Upper lobe of left lung (tissue), 4 donors: ENCODE data around the gene ITPKB.

Source experiments
- CTCF ChIP-seq, 6 experiments: fragments of 450-650 bp in 4 of 6; fragments of 200-600 bp in 2 of 6; sonication (generic) in 2 of 6; IDR thresholded peaks; one replicate each; pipeline ENCODE4 v1.5.1; 2016 to 2019; ENCODE audit warnings: antibody characterized with exemption in 6 of 6
- EP300 ChIP-seq, 4 donors: sonication (generic); formaldehyde crosslinking; IDR thresholded peaks; one replicate each; pipeline ENCODE4 v1.5.1; 2017; ENCODE audit warnings: antibody characterized with exemption in 4 of 4, control low read depth in 2 of 4
- POLR2A ChIP-seq, 4 donors: fragments of 450-650 bp; IDR thresholded peaks; one replicate each; pipeline ENCODE4 v1.5.1; 2016 to 2017; ENCODE audit warnings: antibody characterized with exemption in 4 of 4, mild to moderate bottlenecking in 2 of 4
- POLR2AphosphoS5 ChIP-seq, 2 donors: sonication (generic); formaldehyde crosslinking; IDR thresholded peaks; one replicate each; pipeline ENCODE4 v1.5.1; 2017; ENCODE audit warnings: antibody characterized with exemption in 2 of 2

GRCh38 chr1:226678701-226679100, 60.4 kb downstream of the ITPKB start:
- TF ChIP-seq CTCF (IDR thresholded peaks at IDR 0.05) (no peak), EP300 (IDR thresholded peaks at IDR 0.05) (no peak), POLR2AphosphoS5 (IDR thresholded peaks at IDR 0.05) (peak in 1 of 2 donors; percentile 10), POLR2A (IDR thresholded peaks at IDR 0.05) (no peak)
